Measurements from ENCODE around the gene CCL2.

DNA sequence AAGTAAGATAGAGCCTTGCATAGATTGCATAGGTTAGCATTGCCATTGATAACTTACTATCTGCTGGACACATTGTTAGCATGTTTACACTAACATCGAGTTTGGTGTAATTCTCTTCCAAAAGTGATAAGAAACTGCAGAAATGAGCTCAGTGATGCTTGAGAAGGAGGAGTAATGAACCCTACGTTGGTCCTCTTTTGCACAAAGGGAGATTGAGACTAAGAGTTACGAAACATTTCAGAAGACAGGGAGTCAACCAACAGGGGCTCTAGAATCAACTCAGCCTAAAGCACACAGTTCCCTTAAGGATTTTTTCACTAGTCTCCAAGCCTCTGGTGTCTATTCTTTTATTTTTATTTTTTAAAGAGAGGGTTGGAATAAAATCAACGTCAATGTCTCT is 21.7 kb downstream of the CCL2 start:
- TF ChIP-seq RARB (CRISPR knock-in tag; IDR thresholded peaks at IDR 0.05) (no peak), OSR1 (CRISPR knock-in tag; IDR thresholded peaks at IDR 0.05) (no peak), ZFP30 (CRISPR knock-in tag; IDR thresholded peaks at IDR 0.05) (no peak), ZFP3 (CRISPR knock-in tag; IDR thresholded peaks at IDR 0.05) (no peak), GLIS3 (CRISPR knock-in tag; IDR thresholded peaks at IDR 0.05) (no peak), PPARA (CRISPR knock-in tag; IDR thresholded peaks at IDR 0.05; ENCODE audit: borderline replicate concordance) (no peak), ESRRG (CRISPR knock-in tag; IDR thresholded peaks at IDR 0.05) (no peak), ZC3H10 (CRISPR knock-in tag; IDR thresholded peaks at IDR 0.05) (no peak), BACH2 (CRISPR knock-in tag; IDR thresholded peaks at IDR 0.05; ENCODE audit: borderline replicate concordance) (no peak)
- TF ChIP-seq, protein P1, sequence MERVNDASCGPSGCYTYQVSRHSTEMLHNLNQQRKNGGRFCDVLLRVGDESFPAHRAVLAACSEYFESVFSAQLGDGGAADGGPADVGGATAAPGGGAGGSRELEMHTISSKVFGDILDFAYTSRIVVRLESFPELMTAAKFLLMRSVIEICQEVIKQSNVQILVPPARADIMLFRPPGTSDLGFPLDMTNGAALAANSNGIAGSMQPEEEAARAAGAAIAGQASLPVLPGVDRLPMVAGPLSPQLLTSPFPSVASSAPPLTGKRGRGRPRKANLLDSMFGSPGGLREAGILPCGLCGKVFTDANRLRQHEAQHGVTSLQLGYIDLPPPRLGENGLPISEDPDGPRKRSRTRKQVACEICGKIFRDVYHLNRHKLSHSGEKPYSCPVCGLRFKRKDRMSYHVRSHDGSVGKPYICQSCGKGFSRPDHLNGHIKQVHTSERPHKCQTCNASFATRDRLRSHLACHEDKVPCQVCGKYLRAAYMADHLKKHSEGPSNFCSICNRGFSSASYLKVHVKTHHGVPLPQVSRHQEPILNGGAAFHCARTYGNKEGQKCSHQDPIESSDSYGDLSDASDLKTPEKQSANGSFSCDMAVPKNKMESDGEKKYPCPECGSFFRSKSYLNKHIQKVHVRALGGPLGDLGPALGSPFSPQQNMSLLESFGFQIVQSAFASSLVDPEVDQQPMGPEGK (CRISPR knock-in tag; IDR thresholded peaks at IDR 0.05; ENCODE audit: borderline replicate concordance), result no peak
- TF ChIP-seq, protein P2, sequence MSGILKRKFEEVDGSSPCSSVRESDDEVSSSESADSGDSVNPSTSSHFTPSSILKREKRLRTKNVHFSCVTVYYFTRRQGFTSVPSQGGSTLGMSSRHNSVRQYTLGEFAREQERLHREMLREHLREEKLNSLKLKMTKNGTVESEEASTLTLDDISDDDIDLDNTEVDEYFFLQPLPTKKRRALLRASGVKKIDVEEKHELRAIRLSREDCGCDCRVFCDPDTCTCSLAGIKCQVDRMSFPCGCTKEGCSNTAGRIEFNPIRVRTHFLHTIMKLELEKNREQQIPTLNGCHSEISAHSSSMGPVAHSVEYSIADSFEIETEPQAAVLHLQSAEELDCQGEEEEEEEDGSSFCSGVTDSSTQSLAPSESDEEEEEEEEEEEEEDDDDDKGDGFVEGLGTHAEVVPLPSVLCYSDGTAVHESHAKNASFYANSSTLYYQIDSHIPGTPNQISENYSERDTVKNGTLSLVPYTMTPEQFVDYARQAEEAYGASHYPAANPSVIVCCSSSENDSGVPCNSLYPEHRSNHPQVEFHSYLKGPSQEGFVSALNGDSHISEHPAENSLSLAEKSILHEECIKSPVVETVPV (CRISPR knock-in tag; IDR thresholded peaks at IDR 0.05), result no peak
- TF ChIP-seq, protein P3, sequence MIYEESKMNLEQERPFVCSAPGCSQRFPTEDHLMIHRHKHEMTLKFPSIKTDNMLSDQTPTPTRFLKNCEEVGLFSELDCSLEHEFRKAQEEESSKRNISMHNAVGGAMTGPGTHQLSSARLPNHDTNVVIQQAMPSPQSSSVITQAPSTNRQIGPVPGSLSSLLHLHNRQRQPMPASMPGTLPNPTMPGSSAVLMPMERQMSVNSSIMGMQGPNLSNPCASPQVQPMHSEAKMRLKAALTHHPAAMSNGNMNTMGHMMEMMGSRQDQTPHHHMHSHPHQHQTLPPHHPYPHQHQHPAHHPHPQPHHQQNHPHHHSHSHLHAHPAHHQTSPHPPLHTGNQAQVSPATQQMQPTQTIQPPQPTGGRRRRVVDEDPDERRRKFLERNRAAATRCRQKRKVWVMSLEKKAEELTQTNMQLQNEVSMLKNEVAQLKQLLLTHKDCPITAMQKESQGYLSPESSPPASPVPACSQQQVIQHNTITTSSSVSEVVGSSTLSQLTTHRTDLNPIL (CRISPR knock-in tag; IDR thresholded peaks at IDR 0.05; ENCODE audit: low read depth), result no peak

Measured in SK-N-SH treated with all-trans-retinoic acid at 6 μM for 48 hours (cell line).